SK-N-SH (cell line): ENCODE measurements around the gene GLT6D1. TPM values are rescaled to one million over a fixed set of nuclear protein-coding genes. Genes with fewer than 3 reads are reported as not detected.

ENCODE experiments used
- CTCF ChIA-PET: fragments of 300-600, 350-600 bp; formaldehyde crosslinking; extraction: SDS; loops from one replicate; lab custom pipeline; 2021; lab: Yijun Ruan, JAX
- POLR2A ChIA-PET: fragments of 350-600 bp; sonication (Branson Sonifier 250); formaldehyde crosslinking; extraction: SDS; loops from one replicate; lab custom pipeline; 2020; ENCODE audit warnings: antibody characterized with exemption, inconsistent platforms; lab: Yijun Ruan, JAX
- DNase-seq: peaks from one replicate; pipeline ENCODE4 v3.0.0; 2012
- H2AFZ ChIP-seq: fragments of 200-600 bp; sonication (generic); 2 replicates; pipeline ENCODE4 v1.8.1; 2016; ENCODE audit warnings: antibody characterized with exemption, mild to moderate bottlenecking, low read depth
- H3F3A ChIP-seq: fragments of 200-600 bp; sonication (generic); replicated peaks from 2 replicates; pipeline ENCODE3; 2016; ENCODE audit warnings: antibody characterized with exemption, mild to moderate bottlenecking; ENCODE audit not compliant: insufficient read depth
- H3K27ac ChIP-seq, 2 experiments: fragments of 200-500 bp in 1 of 2; fragments of 200-600 bp in 1 of 2; sonication (Bioruptor generic) in 1 of 2; sonication (generic), shearing (Covaris generic) in 1 of 2; 2 replicates each; pipeline versions ENCODE4 v1.5.1 to v1.6.1; 2014 to 2016; ENCODE audit warnings: low read depth in 2 of 2, inconsistent platforms in 1 of 2, low read length in 1 of 2, mild to moderate bottlenecking in 1 of 2, mixed read lengths in 1 of 2
- H3K27me3 ChIP-seq: fragments of 200-600 bp; sonication (generic), shearing (Covaris generic); 2 replicates; pipeline ENCODE4 v1.6.1; 2016; ENCODE audit warnings: mixed run types; ENCODE audit not compliant: insufficient read depth
- H3K36me3 ChIP-seq, 2 experiments: fragments of 200-500 bp in 1 of 2; fragments of 200-600 bp in 1 of 2; sonication (Bioruptor generic) in 1 of 2; sonication (generic) in 1 of 2; replicated peaks in 1 of 2; 2 replicates each; pipeline versions ENCODE3 to v1.5.1; 2014 to 2016; ENCODE audit warnings: low read length in 1 of 2, mild to moderate bottlenecking in 1 of 2; ENCODE audit not compliant: insufficient read depth in 2 of 2, control insufficient read depth in 1 of 2
- H3K4me1 ChIP-seq, 2 experiments: fragments of 200-500 bp in 1 of 2; fragments of 200-600 bp in 1 of 2; sonication (Bioruptor generic) in 1 of 2; sonication (generic), shearing (Covaris generic) in 1 of 2; 2 replicates each; pipeline versions ENCODE4 v1.5.1 to v1.6.1; 2014 to 2016; ENCODE audit warnings: low read depth in 1 of 2, low read length in 1 of 2, mixed run types in 1 of 2; ENCODE audit not compliant: insufficient read depth in 2 of 2, control insufficient read depth in 1 of 2
- H3K4me2 ChIP-seq: fragments of 200-600 bp; sonication (generic), shearing (Covaris generic); 2 replicates; pipeline ENCODE4 v1.6.1; 2017; ENCODE audit warnings: mixed run types
- H3K4me3 ChIP-seq, 2 experiments: fragments of 200-500 bp in 1 of 2; fragments of 200-600 bp in 1 of 2; sonication (Bioruptor generic) in 1 of 2; sonication (generic), shearing (Covaris generic) in 1 of 2; 2 replicates each; pipeline versions ENCODE4 v1.5.1 to v1.8.1; 2014 to 2016; ENCODE audit warnings: low read depth in 2 of 2, inconsistent platforms in 1 of 2, low read length in 1 of 2, mild to moderate bottlenecking in 1 of 2, mixed read lengths in 1 of 2, moderate library complexity in 1 of 2
- H3K79me2 ChIP-seq: fragments of 200-600 bp; sonication (generic); 2 replicates; pipeline ENCODE4 v1.8.1; 2017; ENCODE audit warnings: mild to moderate bottlenecking; ENCODE audit not compliant: insufficient read depth
- H3K9ac ChIP-seq: fragments of 200-600 bp; sonication (generic); 2 replicates; pipeline ENCODE4 v1.6.1; 2017; ENCODE audit warnings: mixed run types
- H3K9me2 ChIP-seq: fragments of 200-600 bp; sonication (generic); 2 replicates; pipeline ENCODE4 v1.6.1; 2017; ENCODE audit warnings: mixed run types
- H3K9me3 ChIP-seq: fragments of 200-600 bp; sonication (generic); 2 replicates; pipeline ENCODE4 v1.6.1; 2017; ENCODE audit warnings: mixed run types, mild to moderate bottlenecking, moderate library complexity
- H4K20me1 ChIP-seq: fragments of 200-600 bp; sonication (generic); 2 replicates; pipeline ENCODE4 v1.6.1; 2017; ENCODE audit warnings: mild to moderate bottlenecking, mixed run types; ENCODE audit not compliant: insufficient read depth
- CTCF ChIP-seq: fragments of 200-600 bp; sonication (generic); IDR thresholded peaks from 2 replicates; pipeline ENCODE4 v1.6.1; 2017; ENCODE audit warnings: antibody characterized with exemption, mild to moderate bottlenecking, moderate library complexity
- ELF1 ChIP-seq: IDR thresholded peaks from 2 replicates; pipeline ENCODE4 v1.4.0; 2012
- EP300 ChIP-seq, 2 experiments: IDR thresholded peaks; 2 replicates each; pipeline versions ENCODE4 v1.4.0 to v1.6.1; 2012; ENCODE audit warnings: borderline replicate concordance in 1 of 2, low read depth in 1 of 2, low read length in 1 of 2
- IRF3 ChIP-seq: fragments of 150-350 bp; IDR thresholded peaks from 2 replicates; pipeline ENCODE4 v1.6.1; 2016; ENCODE audit warnings: mild to moderate bottlenecking, low read depth, low read length
- MXI1 ChIP-seq: IDR thresholded peaks from 2 replicates; pipeline ENCODE4 v1.6.1; 2012; ENCODE audit warnings: mild to moderate bottlenecking, low read depth, low read length, improper control_type of control experiment
- NRF1 ChIP-seq: IDR thresholded peaks from 2 replicates; pipeline ENCODE4 v1.6.1; 2012; ENCODE audit warnings: low read depth, mild to moderate bottlenecking, low read length
- RCOR1 ChIP-seq: fragments of 150-350 bp; IDR thresholded peaks from 2 replicates; pipeline ENCODE4 v1.6.1; 2017; ENCODE audit warnings: antibody characterized with exemption, low read length
- REST ChIP-seq: IDR thresholded peaks from 2 replicates; pipeline ENCODE4 v1.6.1; 2012; ENCODE audit warnings: mild to moderate bottlenecking, low read depth, low read length, moderate library complexity
- RXRA ChIP-seq: IDR thresholded peaks from 2 replicates; pipeline ENCODE4 v1.4.0; 2012; ENCODE audit warnings: low read depth, mild to moderate bottlenecking, borderline replicate concordance
- SMC3 ChIP-seq: IDR thresholded peaks from 2 replicates; pipeline ENCODE4 v1.6.1; 2012; ENCODE audit warnings: low read depth, low read length, improper control_type of control experiment
- USF1 ChIP-seq: IDR thresholded peaks from 2 replicates; pipeline ENCODE4 v1.4.0; 2012; ENCODE audit warnings: low read depth, borderline replicate concordance
- YY1 ChIP-seq: IDR thresholded peaks from 2 replicates; pipeline ENCODE4 v1.4.0; 2012; ENCODE audit warnings: low read depth, mild to moderate bottlenecking
- WGBS: methylation state at CpG from one replicate; pipeline ENCODE4 v1.1.6; 2017; ENCODE audit warnings: low lambda C conversion rate; 5-methylcytosine and 5-hydroxymethylcytosine counted together
- polyA plus RNA-seq, 3 experiments: library from polyadenylated mRNA; depleted of rRNA; stranded (reverse); fragments of >200 nt; gene quantifications; 2 replicates each; pipeline ENCODE4 v1.2.3, GENCODE V29; 2012

The GLT6D1 gene
- polyA plus RNA-seq, 1 of the 3 experiments (the other 2 are of a cell fraction) = not detected

GRCh38 chr9:135618866-135619598 is 20.3 kb downstream of the GLT6D1 start (continued):
- TF ChIP-seq EP300 (IDR thresholded peaks at IDR 0.05; ENCODE audit: borderline replicate concordance in 1 of 2, low read depth in 1 of 2, low read length in 1 of 2) = no peak
- no peak for TF ChIP-seq CTCF
- TF ChIP-seq, all 33 proteins: peak for 0

- no peak overlapping the region for H3K4me2 ChIP-seq
- H3K36me3 ChIP-seq = no peaks in the 10 kb centered on the region
- no peaks in the 10 kb centered on the region for H3K79me2 ChIP-seq
- DNase-seq = peak; percentile 12
- H3F3A ChIP-seq = no peaks in the 10 kb centered on the region
- peaks cover 0 to 4% of the 10 kb centered on the region in 2 experiments; a peak in 1 of 4 replicates for H3K4me1 ChIP-seq
- no peaks in the 10 kb centered on the region for H3K9me2 ChIP-seq
- no peak overlapping the region for H3K9ac ChIP-seq
- WGBS = 81% methylated on average over 8 of the region's 13 CpGs
- ChIA-PET POLR2A (no interaction called here), CTCF (interaction anchor here (1.6 kb wide), 1 partner anchor 14 kb away, joined by 7 read pairs; no protein-coding TSS in a partner anchor)
- H3K9me3 ChIP-seq = no peaks in the 10 kb centered on the region
- no peak overlapping the region for H2AFZ ChIP-seq
- no peaks in the 10 kb centered on the region for H4K20me1 ChIP-seq
- no peak overlapping the region for H3K4me3 ChIP-seq
- no peaks in the 10 kb centered on the region for H3K27me3 ChIP-seq
- TF ChIP-seq MXI1 (no peak), RXRA (no peak), USF1 (no peak), YY1 (no peak)
- TF ChIP-seq, all 33 proteins: peak for 0
- no peak overlapping the region for H3K27ac ChIP-seq
Observed at GRCh38 chr9:135617991-135618411, 21.3 kb downstream of the GLT6D1 start.

GRCh38 chr9:135617538-135617900 is 21.8 kb downstream of the GLT6D1 start:
- Histone ChIP-seq H3K4me1 (peaks cover 0 to 9% of the 10 kb centered on the region in 2 experiments; a peak in 1 of 4 replicates), H3F3A (no peaks in the 10 kb centered on the region), H4K20me1 (no peaks in the 10 kb centered on the region), H3K9me2 (no peaks in the 10 kb centered on the region), H3K4me2 (no peak overlapping the region), H3K9ac (no peak overlapping the region), H3K36me3 (no peaks in the 10 kb centered on the region), H3K9me3 (no peaks in the 10 kb centered on the region), H3K79me2 (no peaks in the 10 kb centered on the region), H3K4me3 (no peak overlapping the region), H3K27ac (no peak overlapping the region), H2AFZ (no peak overlapping the region), H3K27me3 (no peaks in the 10 kb centered on the region)
- CTCF ChIA-PET = interaction anchor here (0.8 to 1.1 kb wide), 3 partner anchors 14 to 23 kb away, joined by 3 read pairs; no protein-coding TSS in a partner anchor
- POLR2A ChIA-PET = no interaction called here
- peak; percentile 17 for DNase-seq
- 50% methylated on average over 3 of the region's 13 CpGs for WGBS
- TF ChIP-seq RXRA (no peak), SMC3 (no peak), RCOR1 (no peak), NRF1 (no peak), ELF1 (no peak), IRF3 (no peak), REST (no peak)
